GM12873 (cell line): ENCODE results near the gene ZNF280B.

Experiments
- CTCF ChIP-seq: IDR thresholded peaks from 2 replicates; pipeline ENCODE4 v1.5.1; 2012; ENCODE audit warnings: low read depth, mild to moderate bottlenecking, moderate library complexity, low read length, control low read depth; ENCODE audit not compliant: insufficient read depth; ENCODE audit errors: missing control alignments

Gene ZNF280B

GRCh38 chr22:22486132-22486899, 22.2 kb downstream of the ZNF280B start:
- TF ChIP-seq CTCF, result no peak

GRCh38 chr22:22485524-22485923, 23.0 kb downstream of the ZNF280B start:
- TF ChIP-seq CTCF, result no peak

- TF ChIP-seq CTCF, result no peak
Observed at GRCh38 chr22:22484023-22484422, 24.5 kb downstream of the ZNF280B start.

- no peak for TF ChIP-seq CTCF
Observed at GRCh38 chr22:22480940-22481339, 27.6 kb downstream of the ZNF280B start.

GRCh38 chr22:22479999-22480532, 28.5 kb downstream of the ZNF280B start:
- no peak for TF ChIP-seq CTCF

- TF ChIP-seq CTCF, result no peak
Observed at GRCh38 chr22:22479116-22479515, 29.4 kb downstream of the ZNF280B start.

- TF ChIP-seq CTCF, result no peak
Observed at GRCh38 chr22:22478470-22478869, 30.1 kb downstream of the ZNF280B start.
